ENCODE measurements around the gene EIF5AL1. TPM values are rescaled to one million over a fixed set of nuclear protein-coding genes. Genes with fewer than 3 reads are reported as not detected.
A peak's percentile ranks its signal among the peaks of the same experiment; 100 is the strongest.
"Not testable (repeated sequence)": the region's sequence is repeated elsewhere in the genome, so short reads cannot be mapped to it uniquely, and the experiment has no call there.

The EIF5AL1 gene
- total RNA-seq, 1 experiment from 2014 or later = 0.59 TPM

DNA sequence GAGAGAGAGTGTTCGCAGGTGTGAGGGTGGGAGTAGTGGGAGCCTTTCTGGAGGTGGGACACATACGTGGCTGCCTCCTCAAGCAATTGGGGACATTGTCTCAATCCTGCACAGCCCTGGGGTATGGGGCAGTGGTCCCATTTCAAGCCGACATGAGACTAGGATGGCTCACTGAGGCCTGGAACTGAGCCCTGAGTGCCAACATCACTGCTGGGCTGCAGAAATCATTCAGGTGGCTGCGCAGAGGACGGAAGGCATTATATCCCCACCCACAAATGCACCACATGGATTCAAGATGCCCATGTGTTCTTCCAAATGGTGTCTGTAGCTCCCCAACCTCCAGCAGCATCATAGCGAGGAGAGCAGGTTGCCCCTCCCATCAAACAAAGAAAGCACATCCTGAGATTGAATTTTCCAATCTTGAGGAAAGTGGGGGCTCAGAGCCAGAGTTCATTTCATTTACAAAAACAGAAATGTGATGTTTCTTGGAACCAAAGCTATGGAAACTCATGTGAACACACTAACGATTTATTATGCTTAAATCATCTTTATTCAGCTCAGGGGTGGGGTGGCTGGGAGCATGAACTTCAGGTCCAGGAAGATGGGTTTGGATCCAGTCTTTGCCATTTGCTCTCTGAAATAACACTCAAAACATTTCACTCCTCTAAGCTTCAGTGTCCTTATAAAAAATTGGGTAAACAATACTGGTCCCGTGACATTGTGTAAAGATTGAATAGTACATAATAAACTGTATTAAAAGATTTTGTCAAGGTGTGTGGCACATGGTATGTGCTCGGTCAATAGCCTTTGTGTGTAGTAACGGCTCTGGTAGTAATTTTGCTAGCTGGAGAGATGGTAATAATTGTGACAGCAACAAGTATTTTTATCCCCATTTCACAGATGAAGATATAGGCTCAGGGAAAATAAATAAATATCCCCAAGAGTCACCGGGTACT is 43.3 kb downstream of the EIF5AL1 start:
- no peak for DNase-seq (ENCODE audit: low read depth)

DNA sequence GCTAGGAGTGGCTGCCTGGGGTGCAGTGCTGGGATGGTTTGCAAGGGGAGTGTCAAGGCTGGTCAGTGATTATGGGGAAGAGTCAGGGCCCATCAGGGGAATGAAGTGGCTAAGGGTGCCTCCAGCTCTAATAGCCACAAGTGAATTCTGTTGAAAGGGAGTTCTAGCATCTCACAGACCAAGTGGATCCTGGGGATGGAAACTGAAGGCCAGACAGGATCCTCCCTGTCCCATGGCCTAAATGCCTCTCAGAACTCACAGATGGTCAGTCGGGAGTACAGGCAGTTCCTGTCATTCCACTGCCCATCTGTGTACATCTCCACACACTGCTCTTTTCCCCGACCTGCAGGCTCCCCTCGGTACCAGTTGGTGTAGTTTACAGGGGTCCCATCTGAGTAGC is 44.6 kb downstream of the EIF5AL1 start:
- DNase-seq (ENCODE audit: low read depth) = not testable (repeated sequence)

DNA sequence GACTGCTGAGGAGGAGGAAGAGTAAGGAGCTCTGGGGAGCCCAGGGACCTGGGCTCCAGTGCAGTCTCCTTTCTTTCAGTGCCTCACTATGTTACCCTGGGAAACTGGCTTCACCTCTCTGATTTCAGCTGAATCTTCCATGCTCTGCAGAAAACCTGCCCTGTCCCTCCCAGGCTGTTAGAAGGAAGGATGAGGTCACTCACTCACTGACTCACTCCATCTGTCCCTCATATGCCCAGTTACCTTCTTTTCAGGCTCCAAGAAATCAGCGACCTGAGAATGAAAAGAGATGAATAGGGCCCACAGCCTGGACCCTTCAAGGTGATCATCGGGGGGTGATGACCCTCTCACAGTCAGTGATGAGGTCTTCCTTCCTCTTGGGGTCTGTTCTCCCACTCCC is 47.4 kb downstream of the EIF5AL1 start:
- peak; percentile 49 for DNase-seq (ENCODE audit: low read depth)

DNA sequence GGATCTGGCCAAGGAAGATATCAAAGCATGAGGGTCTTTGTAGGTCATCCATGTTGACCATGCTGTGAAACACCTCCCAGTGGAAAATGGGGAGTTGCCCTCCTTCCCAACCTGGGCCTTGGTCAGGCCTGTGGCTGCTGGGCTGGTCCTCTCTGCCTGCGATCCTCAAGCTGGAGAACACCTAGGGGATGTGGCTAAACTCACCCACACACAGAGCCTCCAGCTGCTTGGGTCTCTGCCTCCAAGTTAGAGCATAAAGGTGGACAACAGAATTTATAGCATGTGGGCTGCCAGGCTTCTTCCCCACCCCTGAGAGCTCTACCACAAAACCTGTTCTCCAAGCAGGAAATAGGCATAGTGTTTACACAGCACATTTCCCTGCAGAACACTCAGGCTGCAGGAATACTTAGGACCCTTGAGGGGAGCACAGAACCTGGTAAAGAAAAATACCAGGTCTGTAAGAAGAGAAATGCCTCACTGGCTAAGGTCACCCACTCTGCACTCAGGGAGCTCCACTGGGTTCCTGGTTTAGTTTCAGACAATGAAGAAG is 47.9 kb downstream of the EIF5AL1 start, which contains the start of gene SFTPA2:
Gene SFTPA2, minus strand, starts transcription at position 248 of the 550 bp plus-strand sequence. CDS start 924 bp downstream, outside the sequence.
- DNase-seq (ENCODE audit: low read depth) = no peak

DNA sequence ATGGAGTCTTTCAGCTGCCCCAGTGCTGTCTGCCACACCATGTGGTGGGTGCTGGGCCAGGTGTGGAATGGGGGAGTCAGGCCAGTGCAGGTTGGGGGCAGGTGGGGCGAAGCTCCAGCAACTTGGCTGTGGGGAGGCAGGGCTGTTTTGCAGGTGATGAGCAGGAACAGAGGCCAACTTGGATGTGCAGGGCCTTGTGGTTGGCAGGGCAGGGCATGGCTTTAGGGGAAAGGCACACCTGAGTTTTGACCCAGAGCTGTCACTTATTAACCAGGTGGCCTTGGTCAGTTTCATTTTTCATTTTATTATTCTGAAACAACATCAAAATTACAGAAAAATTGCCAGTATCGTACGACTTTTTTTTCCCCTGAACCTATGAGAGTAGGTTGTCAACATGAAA is 48.9 kb downstream of the EIF5AL1 start:
- no peak for DNase-seq (ENCODE audit: low read depth)

DNA sequence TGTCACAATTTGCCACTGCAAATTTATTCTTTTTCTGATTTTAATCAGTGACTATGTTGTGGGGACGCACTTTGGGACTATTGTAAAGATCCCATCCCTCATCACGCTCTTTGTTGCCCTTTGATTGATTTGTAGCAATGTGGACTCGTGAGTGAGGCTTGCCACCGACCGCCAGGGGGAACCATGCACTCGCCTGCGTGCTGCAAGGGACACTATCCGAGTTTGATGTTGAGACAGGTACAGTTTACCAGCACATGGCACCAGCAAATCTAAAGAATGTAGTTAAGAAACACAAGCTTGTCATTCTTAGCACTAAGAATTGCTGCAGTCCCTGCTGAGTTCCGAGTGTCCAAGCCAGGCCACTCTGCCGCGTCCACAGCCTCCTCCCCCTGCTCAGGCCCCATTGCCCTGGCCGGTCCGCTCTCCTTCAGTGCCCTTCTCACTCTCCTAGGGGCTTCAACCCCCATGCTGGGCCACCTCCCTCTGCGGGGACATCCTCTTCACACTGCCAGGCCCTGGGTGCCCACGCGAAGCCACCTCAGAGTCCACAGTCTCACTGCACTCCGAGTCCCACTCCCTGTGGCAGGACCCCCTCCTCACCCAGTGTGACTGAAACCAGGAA is 49.9 kb downstream of the EIF5AL1 start:
- DNase-seq (ENCODE audit: low read depth) = peak; percentile 59

DNA sequence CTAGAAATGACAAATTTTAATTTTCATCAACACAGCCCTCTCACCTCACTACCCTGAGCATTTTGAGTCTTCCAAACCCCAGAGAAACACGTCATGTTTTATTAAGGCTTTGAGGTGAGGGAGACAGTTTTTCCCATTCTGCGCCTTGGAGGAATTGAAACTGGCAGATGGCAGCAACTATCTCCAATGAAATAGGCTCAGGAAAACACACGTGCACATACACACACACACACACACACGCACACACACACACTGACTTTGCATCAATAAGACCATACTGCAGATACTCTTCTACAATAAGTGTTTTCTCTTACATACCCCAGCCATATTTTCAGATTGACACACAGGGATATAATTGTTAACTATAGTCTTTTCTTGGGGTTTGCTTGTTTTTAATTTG is 51.1 kb downstream of the EIF5AL1 start:
- DNase-seq (ENCODE audit: low read depth) = no peak

Other genes starting within 250 kb of the EIF5AL1 start
- 36.5 and 50.7 TPM in 2 replicates for gene PPIF, start 165.1 kb upstream of the EIF5AL1 start, total RNA-seq (2014; rRNA removed; shearing (Covaris generic))
- 9.8 and 18.2 TPM in 2 replicates for gene ZCCHC24, start 66.9 kb upstream of the EIF5AL1 start, total RNA-seq (2014; rRNA removed; shearing (Covaris generic))
- gene SFTPA2, start 47.9 kb downstream of the EIF5AL1 start, total RNA-seq (2014; rRNA removed; shearing (Covaris generic)) = 0.15 TPM in 1 of 2 replicates, not detected in the other
- not detected in 2 replicates for gene SFTPA1, start 98.4 kb downstream of the EIF5AL1 start, total RNA-seq (2014; rRNA removed; shearing (Covaris generic))
- gene NUTM2B, start 190.7 kb downstream of the EIF5AL1 start, total RNA-seq (2014; rRNA removed; shearing (Covaris generic)) = 0.10 and 0.32 TPM in 2 replicates

Data from M059J (cell line).